Activated T-cell treated with anti-CD3 and anti-CD28 coated beads, Interleukin-2, amount 50 U/mL, for 1 hour (primary cell): ENCODE measurements around the gene MYO15A.

ENCODE experiments used
- DNase-seq: peaks from one replicate; pipeline ENCODE4 v3.0.0-alpha.2; 2020

MYO15A gene

GRCh38 chr17:18224387-18225120, 116.0 kb downstream of the MYO15A start:
- no peak for DNase-seq

GRCh38 chr17:18225121-18225641, 116.6 kb downstream of the MYO15A start, which contains the start of gene LLGL1:
TSS of gene LLGL1 (plus strand) at chr17:18225635. CDS start at chr17:18225683, 48 bp downstream.
- DNase-seq, result peak; percentile 95

- no peak for DNase-seq
Observed at GRCh38 chr17:18225642-18226283, 117.2 kb downstream of the MYO15A start.

- peak; percentile 25 for DNase-seq
Observed at GRCh38 chr17:18226284-18226945, 117.9 kb downstream of the MYO15A start.

- no peak for DNase-seq
Observed at GRCh38 chr17:18227635-18228034, 119.1 kb downstream of the MYO15A start.

- DNase-seq, result no peak
Observed at GRCh38 chr17:18228176-18228682, 119.7 kb downstream of the MYO15A start.

GRCh38 chr17:18229254-18229653, 120.7 kb downstream of the MYO15A start:
- DNase-seq, result no peak
